Neural progenitor cell (in vitro differentiated cells): ENCODE results near the gene TSEN15. TPM values are rescaled to one million over a fixed set of nuclear protein-coding genes. Genes with fewer than 3 reads are reported as not detected.

Experiments
- DNase-seq: peaks from one replicate; pipeline ENCODE4 v3.0.0-alpha.2; 2016; ENCODE audit warnings: low spot score
- H2AFZ ChIP-seq: fragments of 200-600 bp; sonication (generic); replicated peaks from 2 replicates; pipeline ENCODE4 v1.6.1; 2016; ENCODE audit warnings: antibody characterized with exemption
- H3F3A ChIP-seq: fragments of 200-600 bp; sonication (generic); 2 replicates; pipeline ENCODE4 v1.6.1; 2016; ENCODE audit warnings: antibody characterized with exemption, low read depth
- H3K27ac ChIP-seq: fragments of 200-600 bp; sonication (generic); 2 replicates; pipeline ENCODE4 v1.5.1; 2016; ENCODE audit warnings: mild to moderate bottlenecking
- H3K27me3 ChIP-seq: fragments of 200-600 bp; sonication (generic); 2 replicates; pipeline ENCODE4 v1.6.1; 2016; ENCODE audit warnings: mild to moderate bottlenecking, moderate library complexity
- H3K36me3 ChIP-seq: fragments of 200-600 bp; sonication (generic); 2 replicates; pipeline ENCODE4 v1.5.1; 2016
- H3K4me1 ChIP-seq: fragments of 200-600 bp; sonication (generic); 2 replicates; pipeline ENCODE4 v1.6.1; 2016; ENCODE audit warnings: mixed run types
- H3K4me2 ChIP-seq: fragments of 200-600 bp; sonication (generic); 2 replicates; pipeline ENCODE4 v1.6.1; 2016
- H3K4me3 ChIP-seq: fragments of 200-600 bp; sonication (generic); 2 replicates; pipeline ENCODE4 v1.5.1; 2016
- H3K79me2 ChIP-seq: fragments of 200-600 bp; sonication (generic); 2 replicates; pipeline ENCODE4 v1.6.1; 2016; ENCODE audit warnings: low read depth
- H3K9ac ChIP-seq: fragments of 200-600 bp; sonication (generic); 2 replicates; pipeline ENCODE4 v1.6.1; 2016
- H3K9me3 ChIP-seq: fragments of 200-600 bp; sonication (generic); 2 replicates; pipeline ENCODE4 v1.5.1; 2016; ENCODE audit warnings: low read depth
- H4K20me1 ChIP-seq: fragments of 200-600 bp; sonication (generic); 2 replicates; pipeline ENCODE4 v1.6.1; 2016; ENCODE audit warnings: low read depth
- H3K27ac Mint-ChIP-seq: 3 replicates; pipeline ENCODE4 v1.8.0; 2021; ENCODE audit warnings: mixed read lengths
- H3K27me3 Mint-ChIP-seq: 2 replicates; pipeline ENCODE4 v1.8.0; 2022; ENCODE audit warnings: low read depth, mild to moderate bottlenecking, inconsistent platforms, moderate library complexity, mixed read lengths; ENCODE audit not compliant: insufficient read depth
- H3K36me3 Mint-ChIP-seq: 3 replicates; pipeline ENCODE4 v1.8.0; 2021; ENCODE audit warnings: mixed read lengths
- H3K4me1 Mint-ChIP-seq: 3 replicates; pipeline ENCODE4 v1.8.0; 2021; ENCODE audit warnings: mixed read lengths
- H3K4me3 Mint-ChIP-seq: 3 replicates; pipeline ENCODE4 v1.8.0; 2021; ENCODE audit warnings: mild to moderate bottlenecking, moderate library complexity, mixed read lengths
- H3K9me3 Mint-ChIP-seq: 3 replicates; pipeline ENCODE4 v1.8.0; 2020; ENCODE audit warnings: mixed read lengths
- CTCF ChIP-seq: fragments of 200-600 bp; sonication (generic); IDR thresholded peaks from 2 replicates; pipeline ENCODE4 v1.5.1; 2017; ENCODE audit warnings: antibody characterized with exemption, mild to moderate bottlenecking
- EZH2 ChIP-seq: fragments of 200-600 bp; sonication (generic); IDR thresholded peaks from 2 replicates; pipeline ENCODE4 v1.6.1; 2017; ENCODE audit warnings: antibody characterized with exemption, mild to moderate bottlenecking, moderate library complexity
- EZH2phosphoT487 ChIP-seq: fragments of 200-600 bp; sonication (generic); IDR thresholded peaks from 2 replicates; pipeline ENCODE4 v1.6.1; 2017; ENCODE audit warnings: antibody characterized with exemption
- total RNA-seq: library from RNA; depleted of rRNA; stranded (reverse); fragments of >200 nt; gene quantifications from 2 replicates; pipeline ENCODE4 v1.2.3, GENCODE V29; 2015; ENCODE audit warnings: low replicate concordance

TSEN15 gene
- total RNA-seq, 1 donor from 2014 or later, result 72.3 TPM

- Histone ChIP-seq H2AFZ (no peak overlapping the region), H3K27me3 (no peaks in the 10 kb centered on the region)
- no peaks in the 10 kb centered on the region for H3K4me1 Mint-ChIP-seq
These were observed 49.6 kb downstream of the TSEN15 start for GRCh38 chr1:184101141-184101540.

GRCh38 chr1:184101571-184101970 lies 50.0 kb downstream of the TSEN15 start:
- no peak overlapping the region for H3K9ac ChIP-seq

More at GRCh38 chr1:184101141-184101540, 49.6 kb downstream of the TSEN15 start:
- no peaks in the 10 kb centered on the region for H4K20me1 ChIP-seq
- H3K27ac Mint-ChIP-seq, result no peak overlapping the region
- no peaks in the 10 kb centered on the region for H3K9me3 ChIP-seq
- H3K4me2 ChIP-seq, result no peak overlapping the region
- TF ChIP-seq CTCF (no peak), EZH2 (no peak), EZH2phosphoT487 (no peak)
- no peak overlapping the region for H3K27ac ChIP-seq
- no peak overlapping the region for H3K4me3 Mint-ChIP-seq
- H3F3A ChIP-seq, result no peaks in the 10 kb centered on the region
- H3K27me3 Mint-ChIP-seq, result no peaks in the 10 kb centered on the region
- no peak overlapping the region for H3K9ac ChIP-seq
- H3K4me3 ChIP-seq, result no peak overlapping the region
- H3K36me3 Mint-ChIP-seq, result peaks cover 15% of the 10 kb centered on the region
- no peaks in the 10 kb centered on the region for H3K36me3 ChIP-seq
- H3K9me3 Mint-ChIP-seq, result peaks cover 8% of the 10 kb centered on the region
- H3K4me1 ChIP-seq, result no peaks in the 10 kb centered on the region
- no peaks in the 10 kb centered on the region for H3K79me2 ChIP-seq
- DNase-seq, result no peak

GRCh38 chr1:184110272-184111204 lies 59.0 kb downstream of the TSEN15 start:
- Histone ChIP-seq H3K36me3 (no peaks in the 10 kb centered on the region), H2AFZ (no peak overlapping the region), H3F3A (no peaks in the 10 kb centered on the region), H3K27ac (no peak overlapping the region), H3K9ac (no peak overlapping the region), H3K4me3 (no peak overlapping the region), H4K20me1 (no peaks in the 10 kb centered on the region), H3K79me2 (no peaks in the 10 kb centered on the region), H3K4me2 (no peak overlapping the region), H3K27me3 (no peaks in the 10 kb centered on the region), H3K4me1 (no peaks in the 10 kb centered on the region), H3K9me3 (no peaks in the 10 kb centered on the region)
- H3K27ac Mint-ChIP-seq, result no peak overlapping the region
- peaks cover 3% of the 10 kb centered on the region for H3K27me3 Mint-ChIP-seq
- peaks cover 8% of the 10 kb centered on the region for H3K36me3 Mint-ChIP-seq
- H3K9me3 Mint-ChIP-seq, result peaks cover 19% of the 10 kb centered on the region
- no peak for DNase-seq
- no peak overlapping the region for H3K4me3 Mint-ChIP-seq
- no peak for TF ChIP-seq EZH2phosphoT487
- TF ChIP-seq EZH2, result no peak
- no peak for TF ChIP-seq CTCF
- no peaks in the 10 kb centered on the region for H3K4me1 Mint-ChIP-seq

More at GRCh38 chr1:184101571-184101970, 50.0 kb downstream of the TSEN15 start:
- H3F3A ChIP-seq, result no peaks in the 10 kb centered on the region
- Mint-ChIP-seq H3K4me1 (no peaks in the 10 kb centered on the region), H3K4me3 (no peak overlapping the region), H3K36me3 (peaks cover 11% of the 10 kb centered on the region), H3K27me3 (no peaks in the 10 kb centered on the region), H3K9me3 (peaks cover 12% of the 10 kb centered on the region), H3K27ac (no peak overlapping the region)
- no peak overlapping the region for H2AFZ ChIP-seq
- no peaks in the 10 kb centered on the region for H3K79me2 ChIP-seq
- no peaks in the 10 kb centered on the region for H4K20me1 ChIP-seq
- no peaks in the 10 kb centered on the region for H3K36me3 ChIP-seq
- no peak for DNase-seq
- no peak overlapping the region for H3K27ac ChIP-seq
- TF ChIP-seq EZH2, result no peak
- no peak for TF ChIP-seq EZH2phosphoT487
- no peak for TF ChIP-seq CTCF
- no peaks in the 10 kb centered on the region for H3K9me3 ChIP-seq
- H3K27me3 ChIP-seq, result no peaks in the 10 kb centered on the region
- no peak overlapping the region for H3K4me2 ChIP-seq
- H3K4me3 ChIP-seq, result no peak overlapping the region
- no peaks in the 10 kb centered on the region for H3K4me1 ChIP-seq
